ENCODE results near the gene GPR142.

GRCh38 chr17:74389084-74389753 is 21.9 kb downstream of the GPR142 start:
- no peak for TF ChIP-seq GATA2 (IDR thresholded peaks at IDR 0.05; ENCODE audit: low read depth, low read length)
- TF ChIP-seq GATA3 (IDR thresholded peaks at IDR 0.05; ENCODE audit: low read depth, low read length) = no peak
